Loucy (cell line): ENCODE data around the gene KIRREL3.
"Not testable (repeated sequence)": the region's sequence is repeated elsewhere in the genome, so short reads cannot be mapped to it uniquely, and the experiment has no call there.

Source experiments
- CTCF ChIP-seq: fragments of 200-600 bp; sonication (generic); conservative IDR thresholded peaks from 2 replicates; pipeline ENCODE4 v1.5.1; 2014; ENCODE audit warnings: mild to moderate bottlenecking, antibody characterized with exemption, low read length
- EZH2phosphoT487 ChIP-seq: fragments of 200-600 bp; IDR thresholded peaks from 2 replicates; pipeline ENCODE4 v1.6.1; 2018; ENCODE audit warnings: antibody characterized with exemption, mild to moderate bottlenecking, moderate library complexity, borderline replicate concordance

- not testable (repeated sequence) for TF ChIP-seq CTCF, EZH2phosphoT487
These were observed 627.0 kb downstream of the KIRREL3 start for GRCh38 chr11:126373389-126374066.
